Measurements from ENCODE around the gene ITGA2B. TPM values are rescaled to one million over a fixed set of nuclear protein-coding genes. Genes with fewer than 3 reads are reported as not detected.

Gene ITGA2B
- total RNA-seq, 4 donors from 2014 or later = 0.14 to 0.32 TPM; not detected in 2

DNA sequence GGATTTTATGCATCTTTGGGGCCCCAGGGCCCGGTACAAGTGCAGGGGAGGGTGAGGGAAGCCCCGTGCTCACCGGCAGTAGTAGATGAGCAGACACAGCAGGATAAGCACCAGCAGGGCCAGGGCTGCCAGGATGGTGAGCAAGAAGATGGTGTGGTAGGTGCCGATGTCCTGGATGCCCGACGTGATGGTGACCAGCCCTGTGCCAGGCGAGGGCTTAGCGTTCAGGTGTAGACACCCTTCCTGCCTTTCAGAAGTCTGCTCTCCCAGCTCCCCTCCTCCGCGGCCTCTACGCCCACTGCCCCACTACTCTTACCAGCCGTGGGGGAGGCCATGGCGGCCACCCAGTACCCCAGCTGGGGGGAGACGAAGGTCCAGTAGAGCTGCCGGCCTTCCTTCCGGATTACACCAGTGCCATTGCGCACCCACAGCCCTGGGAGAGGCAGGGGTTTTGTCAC is 33.8 kb downstream of the ITGA2B start:
- in situ Hi-C loops (cut with MboI; ENCODE audit: low pct_ligation_motif_present in 1 of 4, low pct_unique_long_range_greater_than_20kb in 1 of 4, low sequenced_read_pairs in 3 of 4) (no loop called here), intact Hi-C loops (cut with DNase I; ENCODE audit: low total_unique reads) (no loop called here)
- no peak for DNase-seq
- H3K27me3 ChIP-seq = peaks cover 11% of the 10 kb centered on the region
- H3K4me1 ChIP-seq = peaks cover 0 to 7% (median 3%) of the 10 kb centered on the region in 4 donors
- WGBS, 2 donors (ENCODE audit: low coverage in 1 of 2) = 80% methylated on average over 17 of the region's 17 CpGs; no CpG with 5 or more reads in 1 of the 2 donors
- H3K4me3 ChIP-seq = no peak overlapping the region
- no peaks in the 10 kb centered on the region for H3K9me3 ChIP-seq
- peaks cover 0 to 9% (median 0%) of the 10 kb centered on the region in 4 donors for H3K36me3 ChIP-seq
- no peak for TF ChIP-seq EP300 (IDR thresholded peaks at IDR 0.05; ENCODE audit: low read depth)
- TF ChIP-seq POLR2A (IDR thresholded peaks at IDR 0.05) = no peak
- no peak for TF ChIP-seq CTCF (IDR thresholded peaks at IDR 0.05)
- no peak for TF ChIP-seq POLR2AphosphoS5 (IDR thresholded peaks at IDR 0.05)
- no peak overlapping the region for H3K27ac ChIP-seq

GRCh38 chr17:44354582-44355561 is 34.6 kb downstream of the ITGA2B start:
- intact Hi-C loops (cut with DNase I; ENCODE audit: low total_unique reads) (no loop called here), in situ Hi-C loops (cut with MboI; ENCODE audit: low pct_ligation_motif_present in 1 of 4, low pct_unique_long_range_greater_than_20kb in 1 of 4, low sequenced_read_pairs in 3 of 4) (no loop called here)
- Histone ChIP-seq H3K9me3 (no peaks in the 10 kb centered on the region), H3K36me3 (peaks cover 0 to 9% (median 0%) of the 10 kb centered on the region in 4 donors), H3K4me1 (peaks cover 0 to 7% (median 3%) of the 10 kb centered on the region in 4 donors), H3K27ac (no peak overlapping the region), H3K27me3 (peaks cover 7% of the 10 kb centered on the region), H3K4me3 (peak overlapping the region in 2 of 4 donors; percentile 15 to 36)
- WGBS, 2 donors (ENCODE audit: low coverage in 1 of 2) = 53% methylated on average over 67 of the region's 77 CpGs; no CpG with 5 or more reads in 1 of the 2 donors
- no peak for TF ChIP-seq POLR2A (IDR thresholded peaks at IDR 0.05)
- peak in 3 of 5 experiments; percentile 18 to 35 (median 31) for TF ChIP-seq CTCF (IDR thresholded peaks at IDR 0.05)
- no peak for TF ChIP-seq POLR2AphosphoS5 (IDR thresholded peaks at IDR 0.05)
- DNase-seq = peak; percentile 69

GRCh38 chr17:44353672-44354331 is 35.6 kb downstream of the ITGA2B start:
- in situ Hi-C loops (cut with MboI; ENCODE audit: low pct_ligation_motif_present in 1 of 4, low pct_unique_long_range_greater_than_20kb in 1 of 4, low sequenced_read_pairs in 3 of 4) = no loop called here
- DNase-seq = peak; percentile 41

More at GRCh38 chr17:44353672-44354331, 35.6 kb downstream of the ITGA2B start:
- Histone ChIP-seq H3K4me3 (peak overlapping the region in 3 of 4 donors; percentile 29 to 50 (median 36)), H3K27ac (peak overlapping the region in 3 of 4 donors; percentile 21 to 48 (median 42)), H3K4me1 (peaks cover 0 to 7% (median 3%) of the 10 kb centered on the region in 4 donors), H3K9me3 (no peaks in the 10 kb centered on the region), H3K36me3 (peaks cover 0 to 9% (median 0%) of the 10 kb centered on the region in 4 donors), H3K27me3 (peaks cover 6% of the 10 kb centered on the region)
- WGBS, 2 donors (ENCODE audit: low coverage in 1 of 2) = no CpG with 5 or more reads among the region's 98 CpGs
- intact Hi-C loops (cut with DNase I; ENCODE audit: low total_unique reads) = no loop called here
- TF ChIP-seq EP300 (IDR thresholded peaks at IDR 0.05; ENCODE audit: low read depth) (no peak), CTCF (IDR thresholded peaks at IDR 0.05) (no peak), POLR2A (IDR thresholded peaks at IDR 0.05) (no peak), POLR2AphosphoS5 (IDR thresholded peaks at IDR 0.05) (no peak)
